Smooth muscle cell (in vitro differentiated cells): ENCODE data around the gene SPIRE1. TPM values are rescaled to one million over a fixed set of nuclear protein-coding genes. Genes with fewer than 3 reads are reported as not detected.

Source experiments
- DNase-seq: peaks from one replicate; lab custom pipeline; 2025; ENCODE audit not compliant: unreplicated experiment; lab: John Stamatoyannopoulos, UW
- H2AFZ ChIP-seq: fragments of 200-600 bp; sonication (generic); 2 replicates; pipeline ENCODE4 v1.6.0; 2016; ENCODE audit warnings: antibody characterized with exemption, low read depth, mild to moderate bottlenecking
- H3F3A ChIP-seq: fragments of 200-600 bp; sonication (generic); 2 replicates; pipeline ENCODE4 v1.6.0; 2017; ENCODE audit warnings: antibody characterized with exemption, low read depth
- H3K27ac ChIP-seq: fragments of 200-600 bp; sonication (generic); 2 replicates; pipeline ENCODE4 v1.5.1; 2016; ENCODE audit warnings: low read depth, mild to moderate bottlenecking
- H3K27me3 ChIP-seq: fragments of 200-600 bp; sonication (generic); 2 replicates; pipeline ENCODE4 v1.6.1; 2016; ENCODE audit warnings: low read depth, mild to moderate bottlenecking
- H3K36me3 ChIP-seq: fragments of 200-600 bp; sonication (generic); 2 replicates; pipeline ENCODE4 v1.5.1; 2016; ENCODE audit warnings: low read depth
- H3K4me1 ChIP-seq: fragments of 200-600 bp; sonication (generic); 2 replicates; pipeline ENCODE4 v1.5.1; 2016; ENCODE audit warnings: low read depth
- H3K4me2 ChIP-seq: fragments of 200-600 bp; sonication (generic); 2 replicates; pipeline ENCODE4 v1.6.0; 2016; ENCODE audit warnings: mild to moderate bottlenecking
- H3K4me3 ChIP-seq: fragments of 200-600 bp; sonication (generic); 2 replicates; pipeline ENCODE4 v1.5.1; 2016; ENCODE audit warnings: mild to moderate bottlenecking
- H3K79me2 ChIP-seq: fragments of 200-600 bp; sonication (generic); 2 replicates; pipeline ENCODE4 v1.6.0; 2016; ENCODE audit warnings: low read depth, mild to moderate bottlenecking
- H3K9ac ChIP-seq: fragments of 200-600 bp; sonication (generic); 2 replicates; pipeline ENCODE4 v1.6.0; 2016; ENCODE audit warnings: low read depth
- H3K9me3 ChIP-seq: fragments of 200-600 bp; sonication (generic); replicated peaks from 2 replicates; pipeline ENCODE4 v1.5.1; 2016; ENCODE audit warnings: low read depth
- H4K20me1 ChIP-seq: fragments of 200-600 bp; sonication (generic); 2 replicates; pipeline ENCODE4 v1.6.0; 2016; ENCODE audit warnings: low read depth
- WGBS: methylation state at CpG from one replicate; pipeline ENCODE4 v1.1.7; 2016; ENCODE audit warnings: low lambda C conversion rate; 5-methylcytosine and 5-hydroxymethylcytosine counted together
- polyA plus RNA-seq: library from polyadenylated mRNA; unstranded; fragments of >200 nt; fragmentation: Nextera tagmentation; extraction: Ambion mirVana; gene quantifications from 2 replicates; pipeline ENCODE4 v1.2.1, GENCODE V29; 2016
- total RNA-seq: library from RNA; depleted of rRNA; stranded (reverse); fragments of >200 nt; gene quantifications from 2 replicates; pipeline ENCODE4 v1.2.3, GENCODE V29; 2014
- TF ChIP-seq, protein P1 (sequence below): fragments of 200-600 bp; sonication (generic); IDR thresholded peaks from 2 replicates; pipeline ENCODE4 v1.5.1; 2017; ENCODE audit warnings: borderline replicate concordance, mild to moderate bottlenecking, antibody characterized with exemption; ENCODE audit not compliant: insufficient read depth, poor library complexity, severe bottlenecking

The SPIRE1 gene
- total and polyA plus RNA-seq, 2 experiments from 2014 or later: 12.6 to 18.1 TPM

DNA sequence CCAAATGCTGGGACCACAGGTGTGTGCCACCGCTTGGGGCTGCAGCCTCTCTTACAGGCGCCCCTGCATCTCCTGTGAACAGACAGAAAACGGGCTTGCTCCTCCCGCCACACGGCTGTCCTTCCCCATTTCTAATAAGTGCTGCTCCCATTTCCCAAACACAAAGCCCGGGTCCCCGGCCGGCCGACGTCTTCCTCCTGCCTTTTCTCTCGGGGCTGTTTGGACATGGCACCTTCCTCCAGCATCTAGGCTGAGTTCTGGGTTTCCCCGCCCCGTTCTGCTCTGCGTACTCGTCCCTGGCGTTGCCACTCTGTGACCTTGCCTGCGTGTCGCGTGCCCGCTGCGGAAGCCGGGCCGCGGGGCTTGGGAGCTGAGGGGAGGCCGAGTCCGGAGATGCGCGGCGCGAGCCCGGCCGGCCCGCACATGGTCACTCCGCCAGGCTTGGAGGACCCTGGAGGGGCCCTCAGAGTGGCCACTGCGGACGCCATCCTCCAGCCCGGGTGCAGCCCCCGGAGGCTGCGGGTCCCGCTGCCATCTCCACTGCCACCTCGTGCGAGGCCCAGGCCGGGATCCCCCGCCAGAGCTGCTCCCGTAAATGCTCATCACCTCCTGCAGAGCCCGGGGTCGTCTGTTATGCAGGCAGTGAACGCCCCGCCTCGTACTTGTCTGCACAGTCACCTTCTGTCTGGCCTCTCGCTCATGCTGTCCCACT, 223.9 kb downstream of the SPIRE1 start:
- Histone ChIP-seq H3K27ac (no peak overlapping the region), H2AFZ (no peak overlapping the region), H3K4me3 (no peak overlapping the region), H3K4me1 (no peaks in the 10 kb centered on the region), H3K36me3 (no peaks in the 10 kb centered on the region), H3K4me2 (no peak overlapping the region), H3K27me3 (no peaks in the 10 kb centered on the region), H3F3A (no peaks in the 10 kb centered on the region), H4K20me1 (no peaks in the 10 kb centered on the region), H3K9ac (no peak overlapping the region), H3K9me3 (no peaks in the 10 kb centered on the region), H3K79me2 (no peaks in the 10 kb centered on the region)
- DNase-seq: no peak
- TF ChIP-seq, protein P1, sequence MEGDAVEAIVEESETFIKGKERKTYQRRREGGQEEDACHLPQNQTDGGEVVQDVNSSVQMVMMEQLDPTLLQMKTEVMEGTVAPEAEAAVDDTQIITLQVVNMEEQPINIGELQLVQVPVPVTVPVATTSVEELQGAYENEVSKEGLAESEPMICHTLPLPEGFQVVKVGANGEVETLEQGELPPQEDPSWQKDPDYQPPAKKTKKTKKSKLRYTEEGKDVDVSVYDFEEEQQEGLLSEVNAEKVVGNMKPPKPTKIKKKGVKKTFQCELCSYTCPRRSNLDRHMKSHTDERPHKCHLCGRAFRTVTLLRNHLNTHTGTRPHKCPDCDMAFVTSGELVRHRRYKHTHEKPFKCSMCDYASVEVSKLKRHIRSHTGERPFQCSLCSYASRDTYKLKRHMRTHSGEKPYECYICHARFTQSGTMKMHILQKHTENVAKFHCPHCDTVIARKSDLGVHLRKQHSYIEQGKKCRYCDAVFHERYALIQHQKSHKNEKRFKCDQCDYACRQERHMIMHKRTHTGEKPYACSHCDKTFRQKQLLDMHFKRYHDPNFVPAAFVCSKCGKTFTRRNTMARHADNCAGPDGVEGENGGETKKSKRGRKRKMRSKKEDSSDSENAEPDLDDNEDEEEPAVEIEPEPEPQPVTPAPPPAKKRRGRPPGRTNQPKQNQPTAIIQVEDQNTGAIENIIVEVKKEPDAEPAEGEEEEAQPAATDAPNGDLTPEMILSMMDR: no peak
- 97% methylated on average over 46 of the region's 51 CpGs for WGBS

DNA sequence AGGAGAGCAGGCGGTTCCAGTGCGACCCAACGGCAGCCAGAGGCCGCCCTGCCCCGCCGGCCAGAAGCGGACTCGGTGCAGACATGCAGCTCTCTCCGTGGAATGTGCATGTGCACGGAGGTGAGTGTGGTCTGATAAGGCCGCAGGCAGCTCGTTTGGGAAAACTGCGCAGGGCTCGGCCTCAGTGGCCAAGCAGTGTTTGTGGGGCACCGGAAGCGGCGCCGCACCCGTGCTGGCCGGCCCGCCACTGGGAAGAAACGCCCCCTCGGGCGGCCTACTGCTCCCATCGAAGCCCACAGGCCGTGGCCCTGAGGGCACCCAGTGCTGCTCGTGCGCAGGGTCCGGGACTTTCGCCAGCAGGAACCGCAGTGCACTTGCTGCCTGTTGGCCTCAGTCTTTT, 225.0 kb downstream of the SPIRE1 start:
- no peaks in the 10 kb centered on the region for H3K9me3 ChIP-seq
- no peak overlapping the region for H3K4me3 ChIP-seq
- no peak overlapping the region for H3K27ac ChIP-seq
- H3K4me2 ChIP-seq: no peak overlapping the region
- H3F3A ChIP-seq: no peaks in the 10 kb centered on the region
- WGBS: 96% methylated on average over 31 of the region's 31 CpGs
- no peak overlapping the region for H3K9ac ChIP-seq
- no peaks in the 10 kb centered on the region for H3K4me1 ChIP-seq
- H4K20me1 ChIP-seq: no peaks in the 10 kb centered on the region
- no peaks in the 10 kb centered on the region for H3K79me2 ChIP-seq
- H3K27me3 ChIP-seq: no peaks in the 10 kb centered on the region
- no peaks in the 10 kb centered on the region for H3K36me3 ChIP-seq
- TF ChIP-seq, protein P1: no peak
- no peak overlapping the region for H2AFZ ChIP-seq
- no peak for DNase-seq

DNA sequence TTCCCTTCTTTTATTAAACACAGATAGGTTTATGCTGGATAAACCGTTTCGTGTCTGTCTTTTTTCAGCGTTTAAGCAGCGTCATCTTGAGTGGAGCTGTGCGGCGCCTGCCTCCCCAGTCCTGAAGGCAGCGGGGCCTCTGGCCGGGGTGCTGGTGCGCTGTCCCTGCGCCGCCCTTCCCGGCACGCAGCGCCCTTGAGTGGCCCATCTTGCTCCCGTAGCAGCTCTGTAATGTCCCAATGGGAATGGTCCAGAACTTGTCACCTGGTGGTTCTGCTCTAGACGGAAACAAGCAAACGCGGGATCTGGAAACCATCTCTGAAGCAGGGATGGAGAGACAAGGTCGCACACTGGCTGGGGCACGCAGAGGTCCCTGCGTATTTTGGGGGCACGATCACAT, 225.7 kb downstream of the SPIRE1 start:
- Histone ChIP-seq H3K4me2 (no peak overlapping the region), H3F3A (no peaks in the 10 kb centered on the region), H2AFZ (no peak overlapping the region), H3K27ac (no peak overlapping the region), H4K20me1 (no peaks in the 10 kb centered on the region), H3K9ac (no peak overlapping the region), H3K4me3 (no peak overlapping the region), H3K4me1 (no peaks in the 10 kb centered on the region), H3K79me2 (no peaks in the 10 kb centered on the region), H3K27me3 (no peaks in the 10 kb centered on the region), H3K9me3 (peaks cover 2% of the 10 kb centered on the region), H3K36me3 (peaks cover 2% of the 10 kb centered on the region)
- WGBS: 98% methylated on average over 22 of the region's 22 CpGs
- TF ChIP-seq, protein P1: no peak
- no peak for DNase-seq

DNA sequence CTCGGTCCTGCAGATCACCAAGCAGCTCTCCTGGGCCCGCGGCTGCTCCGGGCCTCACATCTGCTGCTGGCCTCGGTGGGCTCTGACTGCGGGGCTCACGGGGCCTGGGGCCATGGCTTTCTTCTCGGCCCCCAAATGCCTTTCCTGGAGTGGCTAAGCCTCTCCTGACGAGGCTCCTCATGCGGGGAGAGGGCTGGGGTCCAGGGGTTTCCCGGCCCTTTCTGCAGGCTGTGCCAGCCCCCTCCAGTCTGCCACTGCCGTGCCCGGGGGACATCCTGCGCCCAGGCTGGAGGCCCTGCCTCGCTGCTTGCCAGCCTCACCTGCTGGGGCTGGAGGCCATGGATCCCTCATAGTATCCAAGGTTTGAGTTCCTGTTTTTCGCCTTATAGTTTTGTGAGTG, 226.3 kb downstream of the SPIRE1 start:
- Histone ChIP-seq H3K9ac (no peak overlapping the region), H3K27me3 (no peaks in the 10 kb centered on the region), H3K27ac (no peak overlapping the region), H3K4me1 (no peaks in the 10 kb centered on the region), H3K4me3 (no peak overlapping the region), H3K9me3 (peaks cover 4% of the 10 kb centered on the region), H3K4me2 (no peak overlapping the region), H3K79me2 (no peaks in the 10 kb centered on the region), H3F3A (no peaks in the 10 kb centered on the region), H4K20me1 (no peaks in the 10 kb centered on the region), H3K36me3 (peaks cover 6% of the 10 kb centered on the region), H2AFZ (no peak overlapping the region)
- DNase-seq: no peak
- TF ChIP-seq, protein P1: no peak
- 100% methylated on average over 12 of the region's 16 CpGs for WGBS
